ENCODE measurements around the gene NCOA4. TPM values are rescaled to one million over a fixed set of nuclear protein-coding genes. Genes with fewer than 3 reads are reported as not detected.

The NCOA4 gene
- total RNA-seq, 4 donors from 2014 or later, result 110 to 351 (median 184) TPM

GRCh38 chr10:46016811-46017210, 13.6 kb downstream of the NCOA4 start:
- H3K36me3 ChIP-seq, result peaks cover 0 to 47% (median 0%) of the 10 kb centered on the region in 3 donors
- no peaks in the 10 kb centered on the region for H3K27me3 ChIP-seq
- H3K9me3 ChIP-seq, result no peaks in the 10 kb centered on the region
- no peak for TF ChIP-seq POLR2A (IDR thresholded peaks at IDR 0.05)
- no peak for TF ChIP-seq CTCF (IDR thresholded peaks at IDR 0.05)
- no peak overlapping the region for H3K4me3 ChIP-seq
- H3K4me1 ChIP-seq, result peaks cover 0 to 53% (median 9%) of the 10 kb centered on the region in 4 donors
- DNase-seq, result no peak
- no peak overlapping the region for H3K27ac ChIP-seq

GRCh38 chr10:46016190-46016589, 14.2 kb downstream of the NCOA4 start:
- no peak for DNase-seq
- Histone ChIP-seq H3K27me3 (no peaks in the 10 kb centered on the region), H3K36me3 (peaks cover 0 to 53% (median 0%) of the 10 kb centered on the region in 3 donors), H3K4me3 (no peak overlapping the region), H3K4me1 (peaks cover 0 to 46% (median 9%) of the 10 kb centered on the region in 4 donors), H3K27ac (no peak overlapping the region), H3K9me3 (no peaks in the 10 kb centered on the region)
- no peak for TF ChIP-seq CTCF (IDR thresholded peaks at IDR 0.05)
- no peak for TF ChIP-seq POLR2A (IDR thresholded peaks at IDR 0.05)

GRCh38 chr10:46014683-46015405, 15.6 kb downstream of the NCOA4 start:
- H3K9me3 ChIP-seq, result no peaks in the 10 kb centered on the region
- peaks cover 0 to 67% (median 0%) of the 10 kb centered on the region in 3 donors for H3K36me3 ChIP-seq
- no peaks in the 10 kb centered on the region for H3K27me3 ChIP-seq
- no peak overlapping the region for H3K4me3 ChIP-seq
- H3K27ac ChIP-seq, result no peak overlapping the region
- no peak for DNase-seq
- H3K4me1 ChIP-seq, result peaks cover 0 to 33% (median 6%) of the 10 kb centered on the region in 4 donors
- TF ChIP-seq POLR2A (IDR thresholded peaks at IDR 0.05) (no peak), CTCF (IDR thresholded peaks at IDR 0.05) (no peak)

- Histone ChIP-seq H3K36me3 (peaks cover 0 to 73% (median 0%) of the 10 kb centered on the region in 3 donors), H3K27ac (no peak overlapping the region), H3K4me3 (no peak overlapping the region), H3K27me3 (no peaks in the 10 kb centered on the region), H3K4me1 (peaks cover 0 to 27% (median 1%) of the 10 kb centered on the region in 4 donors), H3K9me3 (no peaks in the 10 kb centered on the region)
- TF ChIP-seq POLR2A (IDR thresholded peaks at IDR 0.05), result no peak
- DNase-seq, result no peak
These were observed 16.2 kb downstream of the NCOA4 start for GRCh38 chr10:46014206-46014605.

- TF ChIP-seq CTCF (IDR thresholded peaks at IDR 0.05) (no peak), POLR2A (IDR thresholded peaks at IDR 0.05) (no peak)
- H3K4me1 ChIP-seq, result peaks cover 0 to 13% (median 0%) of the 10 kb centered on the region in 4 donors
- no peaks in the 10 kb centered on the region for H3K27me3 ChIP-seq
- no peak for DNase-seq
- H3K36me3 ChIP-seq, result peaks cover 0 to 88% (median 0%) of the 10 kb centered on the region in 3 donors
- H3K4me3 ChIP-seq, result no peak overlapping the region
- H3K27ac ChIP-seq, result no peak overlapping the region
- no peaks in the 10 kb centered on the region for H3K9me3 ChIP-seq
These were observed 17.7 kb downstream of the NCOA4 start for GRCh38 chr10:46012746-46013145.

GRCh38 chr10:46006219-46006618, 24.2 kb downstream of the NCOA4 start:
- H3K4me3 ChIP-seq, result no peak overlapping the region
- H3K9me3 ChIP-seq, result no peaks in the 10 kb centered on the region
- peaks cover 0 to 95% (median 0%) of the 10 kb centered on the region in 3 donors for H3K36me3 ChIP-seq
- no peak overlapping the region for H3K27ac ChIP-seq
- H3K4me1 ChIP-seq, result no peaks in the 10 kb centered on the region
- H3K27me3 ChIP-seq, result no peaks in the 10 kb centered on the region
- TF ChIP-seq POLR2A (IDR thresholded peaks at IDR 0.05) (no peak), CTCF (IDR thresholded peaks at IDR 0.05) (no peak)
- no peak for DNase-seq
